HCT116 (cell line): ENCODE measurements around the gene PIP4P1. TPM values are rescaled to one million over a fixed set of nuclear protein-coding genes. Genes with fewer than 3 reads are reported as not detected.
A peak's percentile ranks its signal among the peaks of the same experiment; 100 is the strongest.

Experiments
- ATAC-seq: fragments of 200-7000 bp; cut with Tn5 transposase; 2 replicates; pipeline ENCODE4 v1.9.1; 2020; ENCODE audit warnings: mild to moderate bottlenecking, moderate library complexity
- BruUV-seq: library from RNA; stranded (reverse); fragments of 400-500 nt; replicated peaks from 2 replicates; lab custom pipeline; 2021; lab: Mats Ljungman, UMichigan
- CTCF ChIA-PET: fragments of 300-600 bp; sonication (Branson Sonifier 250); formaldehyde crosslinking; loops from one replicate; lab custom pipeline; 2021; ENCODE audit warnings: antibody characterized with exemption; lab: Charles Lee
- POLR2A ChIA-PET: fragments of 300-600, 350-600 bp; sonication (Branson Sonifier 250); formaldehyde crosslinking; loops from one replicate; lab custom pipeline; 2021; ENCODE audit warnings: antibody characterized with exemption; lab: Charles Lee
- RAD21 ChIA-PET, 2 experiments: fragments of 300-600 bp; sonication (Branson Sonifier 250); formaldehyde crosslinking; loops; one replicate each; lab custom pipeline; 2023; ENCODE audit warnings: low total read pairs in 2 of 2; ENCODE audit not compliant: uncharacterized antibody in 2 of 2, unreplicated experiment in 2 of 2, low non-redundant PET in 1 of 2; lab: Charles Lee
- DNase-seq: peaks from one replicate; pipeline ENCODE4 v3.0.0-alpha.2; 2010; ENCODE audit warnings: low read depth, low spot score
- H2AFZ ChIP-seq: fragments of 200-600 bp; shearing (Covaris generic), sonication (generic); 2 replicates; pipeline ENCODE4 v1.6.1; 2017; ENCODE audit warnings: low read depth, mixed run types, mixed read lengths, antibody characterized with exemption, low read length; ENCODE audit not compliant: poor library complexity, severe bottlenecking
- H3K27ac ChIP-seq: 2 replicates; pipeline ENCODE4 v1.5.1; 2012; ENCODE audit warnings: low read depth, low read length
- H3K27me3 ChIP-seq: fragments of 200-600 bp; sonication (generic); 2 replicates; pipeline ENCODE4 v1.6.1; 2016; ENCODE audit warnings: mixed run types, low read length, mixed read lengths; ENCODE audit not compliant: insufficient read depth
- H3K36me3 ChIP-seq, 2 experiments: fragments of 200-500 bp in 1 of 2; fragments of 200-600 bp in 1 of 2; sonication (Bioruptor generic) in 1 of 2; sonication (generic) in 1 of 2; 2 replicates each; pipeline versions ENCODE4 v1.5.1 to v1.6.1; 2014 to 2016; ENCODE audit warnings: low read length in 2 of 2, inconsistent platforms in 1 of 2, mixed read lengths in 1 of 2, mixed run types in 1 of 2; ENCODE audit not compliant: insufficient read depth in 2 of 2, control insufficient read depth in 1 of 2
- H3K4me1 ChIP-seq, 2 experiments: fragments of 200-600 bp in 1 of 2; sonication (generic) in 1 of 2; 2 replicates each; pipeline versions ENCODE4 v1.5.1 to v1.6.1; 2012 to 2017; ENCODE audit warnings: low read length in 2 of 2, inconsistent platforms in 1 of 2, mild to moderate bottlenecking in 1 of 2, mixed read lengths in 1 of 2, mixed run types in 1 of 2, moderate library complexity in 1 of 2; ENCODE audit not compliant: insufficient read depth in 2 of 2, control insufficient read depth in 1 of 2
- H3K4me2 ChIP-seq: fragments of 200-600 bp; sonication (generic); 2 replicates; pipeline ENCODE4 v1.6.1; 2017; ENCODE audit warnings: mixed run types, low read length, mixed read lengths
- H3K4me3 ChIP-seq, 2 experiments: fragments of 200-600 bp in 1 of 2; sonication (generic) in 1 of 2; replicated peaks in 1 of 2; 2 replicates each; pipeline ENCODE4 v1.5.1; 2011 to 2016; ENCODE audit warnings: low read length in 2 of 2, control low read depth in 1 of 2, low read depth in 1 of 2, mild to moderate bottlenecking in 1 of 2, mixed read lengths in 1 of 2, mixed run types in 1 of 2
- H3K79me2 ChIP-seq: fragments of 200-600 bp; sonication (generic); 2 replicates; pipeline ENCODE4 v1.6.1; 2017; ENCODE audit warnings: mild to moderate bottlenecking, mixed run types, low read length, moderate library complexity, mixed read lengths; ENCODE audit not compliant: insufficient read depth
- H3K9ac ChIP-seq: fragments of 200-600 bp; sonication (generic); 2 replicates; pipeline ENCODE4 v1.6.1; 2016; ENCODE audit warnings: low read length, mixed read lengths
- H3K9me2 ChIP-seq: fragments of 200-600 bp; sonication (generic), shearing (Covaris generic); 2 replicates; pipeline ENCODE4 v1.6.1; 2017; ENCODE audit warnings: mixed run types, mild to moderate bottlenecking, moderate library complexity; ENCODE audit not compliant: insufficient read depth
- H3K9me3 ChIP-seq, 2 experiments: fragments of 200-500 bp in 1 of 2; fragments of 200-600 bp in 1 of 2; sonication (Bioruptor generic) in 1 of 2; sonication (generic) in 1 of 2; 2 replicates each; pipeline ENCODE4 v1.6.1; 2014 to 2017; ENCODE audit warnings: low read length in 2 of 2, mixed read lengths in 2 of 2, inconsistent platforms in 1 of 2, low read depth in 1 of 2, mild to moderate bottlenecking in 1 of 2, mixed run types in 1 of 2, moderate library complexity in 1 of 2; ENCODE audit not compliant: control insufficient read depth in 1 of 2, insufficient read depth in 1 of 2
- H4K20me1 ChIP-seq: fragments of 200-600 bp; sonication (generic), shearing (Covaris generic); 2 replicates; pipeline ENCODE4 v1.6.1; 2017; ENCODE audit warnings: mixed run types, mild to moderate bottlenecking, moderate library complexity; ENCODE audit not compliant: insufficient read depth
- CBX3 ChIP-seq: IDR thresholded peaks from 2 replicates; pipeline ENCODE4 v1.6.1; 2012; ENCODE audit warnings: low read depth
- CEBPB ChIP-seq: IDR thresholded peaks from 2 replicates; pipeline ENCODE4 v1.6.1; 2012; ENCODE audit warnings: low read depth
- EGR1 ChIP-seq: IDR thresholded peaks from 2 replicates; pipeline ENCODE4 v1.6.1; 2012; ENCODE audit warnings: low read depth
- ELF1 ChIP-seq: IDR thresholded peaks from 2 replicates; pipeline ENCODE4 v1.6.1; 2012; ENCODE audit warnings: low read depth, borderline replicate concordance
- EZH2phosphoT487 ChIP-seq: fragments of 200-600 bp; IDR thresholded peaks from 2 replicates; pipeline ENCODE4 v1.6.1; 2018; ENCODE audit warnings: antibody characterized with exemption, borderline replicate concordance
- FOSL1 ChIP-seq: IDR thresholded peaks from 2 replicates; pipeline ENCODE4 v1.6.1; 2012; ENCODE audit warnings: low read depth
- JUND ChIP-seq: IDR thresholded peaks from 2 replicates; pipeline ENCODE4 v1.6.1; 2012
- POLR2A ChIP-seq: IDR thresholded peaks from 2 replicates; pipeline ENCODE4 v1.7.0; 2011; ENCODE audit warnings: borderline replicate concordance; ENCODE audit not compliant: insufficient read depth, insufficient read length; ENCODE audit errors: extremely low read depth
- RAD21 ChIP-seq: IDR thresholded peaks from 2 replicates; pipeline ENCODE4 v1.6.1; 2012; ENCODE audit warnings: low read depth, mild to moderate bottlenecking
- REST ChIP-seq: IDR thresholded peaks from 2 replicates; pipeline ENCODE4 v1.6.1; 2012; ENCODE audit warnings: low read depth
- SRF ChIP-seq: IDR thresholded peaks from 2 replicates; pipeline ENCODE4 v1.6.1; 2012; ENCODE audit warnings: low read depth
- YY1 ChIP-seq: IDR thresholded peaks from 2 replicates; pipeline ENCODE4 v1.6.1; 2011; ENCODE audit warnings: low read length, low read depth, moderate library complexity, mild to moderate bottlenecking; ENCODE audit not compliant: insufficient replicate concordance; ENCODE audit errors: extremely low read depth
- ZFX ChIP-seq: fragments of 450-650 bp; IDR thresholded peaks from 2 replicates; pipeline ENCODE4 v1.6.1; 2017
- ZNF274 ChIP-seq: fragments of 200-500 bp; sonication (Bioruptor generic); IDR thresholded peaks from 2 replicates; pipeline ENCODE4 v1.6.1; 2014; ENCODE audit warnings: mild to moderate bottlenecking, low read depth, low read length, inconsistent platforms
- intact Hi-C: fragments of 100-400 bp; cut with micrococcal nuclease; formaldehyde crosslinking; loops from 2 replicates; pipeline ENCODE4 v1.10.0; 2022
- total RNA-seq: library from RNA; stranded (reverse); gene quantifications from one replicate; pipeline ENCODE4 v1.2.1, GENCODE V29; 2021; ENCODE audit not compliant: unreplicated experiment
- TF ChIP-seq, protein P1 (sequence below): IDR thresholded peaks from 2 replicates; pipeline ENCODE4 v1.6.1; 2012

The PIP4P1 gene
- total RNA-seq, 1 experiment from 2014 or later: 35.4 TPM

- ATAC-seq (peak; percentile 52), DNase-seq (no peak)
- no peaks in the 10 kb centered on the region for H3K9me3 ChIP-seq
- TF ChIP-seq ZFX (0 out of 2 replicates have a peak, but pooled peaks have one; percentile 67), ELF1 (no peak)
- H3K79me2 ChIP-seq: peaks cover 45% of the 10 kb centered on the region
- intact Hi-C loops: loop anchor here (1.0 kb wide), 1 partner anchor 117 kb away; the partner anchor contains the start of gene PARP2
- RAD21 ChIA-PET: interaction anchor here in 1 of 2 experiments (1.2 kb wide), 1 partner anchor 118 kb away, joined by 3 read pairs; the partner anchor contains the start of gene PARP2
- peak overlapping the region; percentile 84 for H3K9ac ChIP-seq
- H3K36me3 ChIP-seq: peaks cover 25 to 36% of the 10 kb centered on the region in 2 experiments
- H3K27me3 ChIP-seq: no peaks in the 10 kb centered on the region
- H3K4me2 ChIP-seq: peak overlapping the region; percentile 99
- no peaks in the 10 kb centered on the region for H4K20me1 ChIP-seq
- peaks cover 25 to 31% of the 10 kb centered on the region in 2 experiments for H3K4me1 ChIP-seq
- H3K27ac ChIP-seq: peak overlapping the region; percentile 87
- peak overlapping the region; percentile 72 to 85 for H3K4me3 ChIP-seq
- POLR2A ChIA-PET: interaction anchor here (0.9 to 1.7 kb wide), 9 partner anchors 9 to 170 kb away, joined by 3 to 26 read pairs (median 4); partner anchors contain the start of genes PARP2, PNP and TEP1
- H2AFZ ChIP-seq: no peak overlapping the region
- H3K9me2 ChIP-seq: no peaks in the 10 kb centered on the region
- BruUV-seq: no TSS peak
- CTCF ChIA-PET: interaction anchor here (0.9 to 1.5 kb wide), 7 partner anchors 27 to 197 kb away, joined by 3 to 9 read pairs (median 4); partner anchors contain the start of gene TEP1
These were observed 593 bp downstream of the PIP4P1 start for GRCh38 chr14:20460458-20461224.

GRCh38 chr14:20458031-20458789 lies 3.0 kb downstream of the PIP4P1 start:
- no peak overlapping the region for H2AFZ ChIP-seq
- H3K27me3 ChIP-seq: no peaks in the 10 kb centered on the region
- intact Hi-C loops: no loop called here
- no peak overlapping the region for H3K27ac ChIP-seq
- RAD21 ChIA-PET: interaction anchor here in 1 of 2 experiments (0.6 kb wide), 1 partner anchor 115 kb away, joined by 3 read pairs; no protein-coding TSS in a partner anchor
- peaks cover 62% of the 10 kb centered on the region for H3K79me2 ChIP-seq
- CTCF ChIA-PET: no interaction called here
- H3K4me2 ChIP-seq: no peak overlapping the region
- peaks cover 28 to 36% of the 10 kb centered on the region in 2 experiments for H3K4me1 ChIP-seq
- H3K9ac ChIP-seq: no peak overlapping the region
- H3K36me3 ChIP-seq: peaks cover 25 to 36% of the 10 kb centered on the region in 2 experiments
- POLR2A ChIA-PET: no interaction called here
- ATAC-seq (no peak), DNase-seq (no peak)
- no peaks in the 10 kb centered on the region for H3K9me2 ChIP-seq
- H4K20me1 ChIP-seq: no peaks in the 10 kb centered on the region
- H3K4me3 ChIP-seq: no peak overlapping the region
- no peaks in the 10 kb centered on the region for H3K9me3 ChIP-seq
- no TSS peak for BruUV-seq
- TF ChIP-seq RAD21 (no peak), YY1 (no peak), JUND (no peak), SRF (no peak), REST (no peak), POLR2A (no peak), FOSL1 (no peak), CBX3 (no peak), EZH2phosphoT487 (no peak), EGR1 (no peak), CEBPB (no peak), ZNF274 (no peak)
- TF ChIP-seq, protein P1, sequence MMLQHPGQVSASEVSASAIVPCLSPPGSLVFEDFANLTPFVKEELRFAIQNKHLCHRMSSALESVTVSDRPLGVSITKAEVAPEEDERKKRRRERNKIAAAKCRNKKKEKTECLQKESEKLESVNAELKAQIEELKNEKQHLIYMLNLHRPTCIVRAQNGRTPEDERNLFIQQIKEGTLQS: no peak
